22Rv1 (cell line): ENCODE data around the gene KIAA1614.

Experiments
- H3K27ac ChIP-seq: fragments of 450-650 bp; 2 replicates; pipeline ENCODE4 v1.5.1; 2017
- ZFX ChIP-seq: fragments of 450-650 bp; IDR thresholded peaks from 2 replicates; pipeline ENCODE4 v1.6.1; 2017; ENCODE audit warnings: antibody characterized with exemption, borderline replicate concordance
- TF ChIP-seq, protein P1 (sequence below): fragments of 450-650 bp; IDR thresholded peaks from 2 replicates; pipeline ENCODE4 v1.5.1; 2017; ENCODE audit warnings: mild to moderate bottlenecking

Gene KIAA1614

DNA sequence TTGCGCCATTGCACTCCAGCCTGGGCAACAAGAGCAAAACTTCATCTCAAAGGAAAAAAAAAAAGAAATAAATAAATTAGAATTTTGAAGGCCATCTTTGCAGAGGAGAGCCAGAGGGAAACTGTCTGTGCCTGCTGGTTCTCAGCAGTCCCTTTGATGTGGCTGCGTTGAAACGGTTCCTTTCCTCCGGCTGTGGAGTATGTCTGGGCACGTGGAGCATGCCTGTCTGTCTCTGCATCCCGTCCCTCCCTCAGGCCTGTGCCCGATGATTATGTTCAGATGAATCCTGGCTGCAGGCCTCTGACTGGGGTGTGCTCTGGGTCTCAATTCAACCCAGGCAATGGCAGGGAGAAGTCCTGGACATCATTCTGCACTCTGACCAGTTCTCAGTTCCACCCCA is 33.4 kb downstream of the KIAA1614 start:
- no peak overlapping the region for H3K27ac ChIP-seq

DNA sequence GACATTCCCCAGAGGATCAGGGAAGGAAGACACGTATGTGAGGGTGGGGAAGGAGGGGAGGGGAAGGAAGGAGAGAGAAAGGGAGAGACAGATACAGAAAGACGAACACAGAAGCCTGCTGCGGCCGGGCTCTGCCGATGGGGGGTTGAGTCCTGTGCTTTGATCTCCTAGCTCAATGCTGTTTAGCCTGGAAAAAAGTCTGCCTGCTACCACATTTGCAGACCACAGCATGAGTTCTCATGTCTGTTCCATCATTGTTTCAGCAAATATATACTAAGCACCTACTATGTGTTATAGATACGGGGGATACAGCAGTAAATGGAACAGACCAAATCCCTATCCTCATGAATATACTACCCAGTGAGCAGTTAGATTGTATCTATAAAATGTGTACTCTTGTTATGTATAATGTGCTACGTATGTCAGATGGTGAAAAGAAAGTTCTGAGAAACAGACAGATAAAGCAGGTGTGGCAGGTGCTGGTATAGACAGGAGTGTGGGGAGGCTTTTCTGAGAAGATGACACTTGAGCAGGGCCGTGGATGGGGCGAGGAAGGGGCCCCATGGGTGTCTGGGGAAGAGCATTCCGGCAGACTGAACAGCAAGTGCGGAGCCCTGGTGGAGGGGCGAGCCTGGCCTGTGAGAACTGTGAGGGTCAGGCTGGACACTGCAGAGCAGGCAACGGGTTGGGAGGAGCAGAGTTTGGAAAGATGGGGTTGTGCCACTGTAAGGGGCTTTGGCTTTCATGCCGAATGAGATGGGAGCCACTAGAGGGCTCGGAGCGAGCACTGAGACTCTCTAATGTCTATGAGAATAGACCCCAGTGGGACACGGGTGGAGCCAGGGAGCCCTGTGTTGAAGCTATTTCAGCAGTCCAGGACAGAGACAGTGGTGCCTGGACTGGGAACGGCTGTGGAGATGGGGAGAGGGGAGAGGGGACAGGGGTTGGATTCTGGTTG is 34.1 kb downstream of the KIAA1614 start:
- H3K27ac ChIP-seq, result no peak overlapping the region
- TF ChIP-seq ZFX, result no peak
- TF ChIP-seq, protein P1, sequence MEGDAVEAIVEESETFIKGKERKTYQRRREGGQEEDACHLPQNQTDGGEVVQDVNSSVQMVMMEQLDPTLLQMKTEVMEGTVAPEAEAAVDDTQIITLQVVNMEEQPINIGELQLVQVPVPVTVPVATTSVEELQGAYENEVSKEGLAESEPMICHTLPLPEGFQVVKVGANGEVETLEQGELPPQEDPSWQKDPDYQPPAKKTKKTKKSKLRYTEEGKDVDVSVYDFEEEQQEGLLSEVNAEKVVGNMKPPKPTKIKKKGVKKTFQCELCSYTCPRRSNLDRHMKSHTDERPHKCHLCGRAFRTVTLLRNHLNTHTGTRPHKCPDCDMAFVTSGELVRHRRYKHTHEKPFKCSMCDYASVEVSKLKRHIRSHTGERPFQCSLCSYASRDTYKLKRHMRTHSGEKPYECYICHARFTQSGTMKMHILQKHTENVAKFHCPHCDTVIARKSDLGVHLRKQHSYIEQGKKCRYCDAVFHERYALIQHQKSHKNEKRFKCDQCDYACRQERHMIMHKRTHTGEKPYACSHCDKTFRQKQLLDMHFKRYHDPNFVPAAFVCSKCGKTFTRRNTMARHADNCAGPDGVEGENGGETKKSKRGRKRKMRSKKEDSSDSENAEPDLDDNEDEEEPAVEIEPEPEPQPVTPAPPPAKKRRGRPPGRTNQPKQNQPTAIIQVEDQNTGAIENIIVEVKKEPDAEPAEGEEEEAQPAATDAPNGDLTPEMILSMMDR, result no peak

More for the DNA sequence above, 33.4 kb downstream of the KIAA1614 start:
- TF ChIP-seq, protein P1, result no peak
- no peak for TF ChIP-seq ZFX

DNA sequence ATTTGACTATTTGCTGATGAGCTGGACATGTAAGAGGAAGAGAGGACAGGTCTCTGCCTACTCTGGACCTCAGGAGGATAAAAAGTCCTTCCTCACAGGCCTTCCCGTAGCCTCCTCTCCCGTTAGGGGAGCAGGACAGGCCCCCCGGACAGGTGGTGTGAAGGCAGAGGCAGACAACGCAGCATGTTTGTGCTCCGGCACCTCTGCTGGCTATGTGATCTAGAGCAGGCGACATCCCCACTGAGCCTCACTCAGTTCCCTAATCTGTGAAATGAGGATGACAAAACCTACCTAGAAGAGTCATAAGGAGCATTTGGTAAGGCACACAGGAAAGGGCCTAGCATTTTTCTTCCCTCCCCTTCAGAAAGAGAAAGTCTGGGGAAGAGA is 34.8 kb downstream of the KIAA1614 start:
- TF ChIP-seq ZFX, result no peak
- TF ChIP-seq, protein P1, result no peak
- H3K27ac ChIP-seq, result no peak overlapping the region

DNA sequence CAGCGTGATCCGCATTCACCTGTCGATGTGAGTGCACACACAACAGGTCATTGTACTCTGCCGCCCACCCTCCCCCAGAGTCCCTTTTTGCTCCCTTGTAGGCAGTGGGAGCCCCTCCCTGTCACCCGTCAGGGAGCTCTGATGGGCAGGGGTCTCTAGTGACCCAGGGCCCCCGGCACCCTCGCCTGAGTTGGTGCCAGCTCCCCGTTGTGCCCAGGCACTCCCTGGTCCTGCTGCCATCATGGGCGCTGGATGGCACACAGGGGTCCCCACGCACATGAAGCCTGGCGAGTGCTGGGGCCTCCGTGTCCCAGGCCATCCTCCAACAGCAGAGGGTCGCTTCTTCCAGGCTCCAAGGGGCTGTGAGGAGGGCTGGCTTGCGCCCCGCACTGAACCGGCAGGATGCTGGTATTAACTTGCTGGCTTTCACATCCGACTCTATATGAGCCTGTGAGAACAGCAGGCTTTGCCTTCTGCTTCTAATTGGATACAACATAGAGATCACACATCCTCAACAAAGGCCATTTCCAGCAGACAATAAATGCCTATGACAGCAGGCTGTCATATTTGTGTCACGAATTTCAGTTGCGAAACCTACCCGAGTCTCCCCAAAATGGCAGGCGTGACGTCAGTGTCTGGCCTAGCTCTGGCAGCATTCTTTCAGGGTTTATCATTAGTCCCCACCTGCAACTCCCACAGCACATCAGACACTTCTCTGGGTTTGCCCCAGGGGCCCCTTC is 35.4 kb downstream of the KIAA1614 start:
- H3K27ac ChIP-seq, result no peak overlapping the region

DNA sequence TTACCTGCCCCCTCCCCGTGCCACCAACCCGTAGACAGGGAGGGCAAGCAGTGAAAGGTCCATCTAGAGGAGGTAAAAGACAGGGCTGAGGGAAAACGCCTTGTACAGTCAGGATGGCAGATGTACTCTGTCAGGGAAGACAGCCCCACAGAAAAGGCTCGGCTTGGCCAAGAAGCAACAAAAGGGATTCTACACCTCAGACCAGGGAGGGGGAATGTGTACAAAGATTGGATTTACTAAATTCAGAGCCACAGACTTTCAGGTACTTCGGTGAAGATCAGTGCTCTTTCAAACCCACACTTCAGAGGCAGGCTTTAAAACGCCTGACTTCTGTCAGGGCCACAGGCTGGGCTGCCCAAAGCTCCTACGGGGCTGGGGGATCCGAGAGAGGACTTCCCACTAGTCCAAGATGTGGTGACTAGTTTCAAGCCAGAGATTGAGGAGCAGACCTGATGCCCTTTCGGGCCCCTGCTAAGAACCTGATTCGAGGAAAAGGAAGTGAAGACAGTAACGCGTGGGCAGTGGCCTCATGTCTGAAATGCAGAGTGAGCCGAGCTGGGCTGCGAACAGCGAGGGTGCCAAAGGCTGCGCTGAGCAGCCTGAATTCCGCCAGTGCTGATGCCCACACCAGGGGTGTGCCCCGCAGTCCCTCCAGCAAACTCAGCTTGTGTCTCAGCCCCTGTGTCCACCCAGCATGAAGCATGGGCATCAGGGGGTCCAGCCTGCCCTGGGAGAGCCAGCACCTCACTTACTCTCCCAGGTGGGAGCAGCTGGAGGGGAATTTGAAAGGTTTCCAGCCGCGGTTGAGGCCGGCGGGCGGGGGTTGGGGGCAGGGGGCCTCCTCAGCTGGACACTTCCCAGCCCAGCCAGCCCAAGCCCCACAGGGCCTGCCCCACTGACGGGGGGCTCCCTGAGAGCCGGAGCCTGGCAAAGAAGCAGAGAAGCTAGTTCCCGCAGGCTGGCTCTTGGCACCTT is 36.2 kb downstream of the KIAA1614 start:
- TF ChIP-seq, protein P1, result no peak
- no peak for TF ChIP-seq ZFX
- no peak overlapping the region for H3K27ac ChIP-seq

More for the DNA sequence above, 35.4 kb downstream of the KIAA1614 start:
- TF ChIP-seq, protein P1, result no peak
- TF ChIP-seq ZFX, result no peak

DNA sequence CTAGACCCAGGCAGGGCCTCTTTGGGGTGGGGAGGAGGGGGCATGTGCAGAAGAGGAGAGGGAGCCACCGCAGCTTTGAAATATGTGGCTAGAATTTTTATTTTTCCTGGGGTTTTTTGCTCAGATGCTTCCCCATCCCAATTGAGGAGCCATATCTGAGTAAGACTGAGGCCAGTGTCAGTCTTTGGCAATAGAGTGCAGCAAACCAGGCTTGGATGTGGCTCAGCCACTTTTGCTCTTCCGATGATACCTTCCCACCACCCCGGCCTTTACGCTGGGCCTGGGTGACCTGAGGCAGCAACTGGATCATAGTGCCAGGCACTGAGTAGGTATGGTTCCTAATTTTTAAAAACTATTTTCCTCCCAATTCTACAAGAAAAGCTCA is 36.9 kb downstream of the KIAA1614 start:
- no peak overlapping the region for H3K27ac ChIP-seq
- no peak for TF ChIP-seq ZFX
- TF ChIP-seq, protein P1, result no peak
